SK-N-SH treated with all-trans-retinoic acid at 6 μM for 48 hours (cell line): ENCODE data around the gene FDX1.
"Not testable (repeated sequence)": the region's sequence is repeated elsewhere in the genome, so short reads cannot be mapped to it uniquely, and the experiment has no call there.

Experiments used
- ATAC-seq: fragments of 200-7000 bp; cut with Tn5 transposase; 3 replicates; pipeline ENCODE4 v1.9.1; 2020; ENCODE audit warnings: mild to moderate bottlenecking, moderate library complexity
- ARNTL ChIP-seq: fragments of 450-650 bp; formaldehyde crosslinking; IDR thresholded peaks from 2 replicates; pipeline ENCODE4 v1.5.0; 2020; ENCODE audit warnings: low read depth, mild to moderate bottlenecking, moderate library complexity, borderline replicate concordance
- BACH2 ChIP-seq: fragments of 250-450 bp; sonication (Bioruptor Pico); IDR thresholded peaks from 2 replicates; pipeline ENCODE4 v1.9.0; 2021; ENCODE audit warnings: mild to moderate bottlenecking, borderline replicate concordance
- CSDC2 ChIP-seq: fragments of 250-450 bp; sonication (Bioruptor Pico); IDR thresholded peaks from 2 replicates; pipeline ENCODE4 v1.5.0; 2020; ENCODE audit warnings: mild to moderate bottlenecking, moderate library complexity
- CSRNP3 ChIP-seq: fragments of 250-450 bp; sonication (Bioruptor Pico); IDR thresholded peaks from 2 replicates; pipeline ENCODE4 v1.5.1; 2021; ENCODE audit warnings: mild to moderate bottlenecking, moderate library complexity
- ESRRG ChIP-seq: fragments of 250-450 bp; sonication (Bioruptor Pico); IDR thresholded peaks from 2 replicates; pipeline ENCODE4 v1.6.1; 2021; ENCODE audit warnings: mild to moderate bottlenecking
- GLIS3 ChIP-seq: fragments of 250-450 bp; sonication (Bioruptor Pico); IDR thresholded peaks from 2 replicates; pipeline ENCODE4 v1.5.0; 2020; ENCODE audit warnings: mild to moderate bottlenecking, moderate library complexity
- ISL1 ChIP-seq: fragments of 250-450 bp; sonication (Bioruptor Pico); IDR thresholded peaks from 2 replicates; pipeline ENCODE4 v2.1.2; 2022; ENCODE audit warnings: mild to moderate bottlenecking, moderate library complexity
- OSR1 ChIP-seq: fragments of 250-450 bp; sonication (Bioruptor Pico); IDR thresholded peaks from 2 replicates; pipeline ENCODE4 v1.8.0; 2022; ENCODE audit warnings: moderate library complexity, mild to moderate bottlenecking, inconsistent platforms
- PATZ1 ChIP-seq: fragments of 250-450 bp; sonication (Bioruptor Pico); IDR thresholded peaks from 2 replicates; pipeline ENCODE4 v1.8.0; 2020; ENCODE audit warnings: mild to moderate bottlenecking, moderate library complexity, borderline replicate concordance
- PPARA ChIP-seq: fragments of 250-450 bp; sonication (Bioruptor Pico); IDR thresholded peaks from 2 replicates; pipeline ENCODE4 v1.5.0; 2020; ENCODE audit warnings: mild to moderate bottlenecking, borderline replicate concordance
- SNAI2 ChIP-seq: fragments of 250-450 bp; sonication (Bioruptor Pico); IDR thresholded peaks from 2 replicates; pipeline ENCODE4 v1.5.0; 2020; ENCODE audit warnings: mild to moderate bottlenecking, moderate library complexity
- TCF4 ChIP-seq: fragments of 250-450 bp; sonication (Bioruptor Pico); IDR thresholded peaks from 2 replicates; pipeline ENCODE4 v1.8.0; 2021; ENCODE audit warnings: mild to moderate bottlenecking, moderate library complexity, borderline replicate concordance
- TOX ChIP-seq: fragments of 250-450 bp; sonication (Bioruptor Pico); IDR thresholded peaks from 2 replicates; pipeline ENCODE4 v1.8.0; 2021; ENCODE audit warnings: mild to moderate bottlenecking, moderate library complexity, borderline replicate concordance
- ZC3H10 ChIP-seq: fragments of 250-450 bp; sonication (Bioruptor Pico); IDR thresholded peaks from 2 replicates; pipeline ENCODE4 v1.5.1; 2021; ENCODE audit warnings: mild to moderate bottlenecking, moderate library complexity
- ZFP30 ChIP-seq: fragments of 450-650 bp; formaldehyde crosslinking; IDR thresholded peaks from 2 replicates; pipeline ENCODE4 v1.5.0; 2022; ENCODE audit warnings: mild to moderate bottlenecking, moderate library complexity
- ZNF70 ChIP-seq: fragments of 450-650 bp; formaldehyde crosslinking; IDR thresholded peaks from 2 replicates; pipeline ENCODE4 v1.5.0; 2020; ENCODE audit warnings: mild to moderate bottlenecking, moderate library complexity
- ZNF8 ChIP-seq: fragments of 450-650 bp; formaldehyde crosslinking; IDR thresholded peaks from 2 replicates; pipeline ENCODE4 v1.5.0; 2020; ENCODE audit warnings: mild to moderate bottlenecking, moderate library complexity
- TF ChIP-seq, protein P1 (sequence below): fragments of 250-450 bp; sonication (Bioruptor Pico); IDR thresholded peaks from 2 replicates; pipeline ENCODE4 v1.5.1; 2020; ENCODE audit warnings: low read depth, mild to moderate bottlenecking, moderate library complexity
- TF ChIP-seq, protein P2 (sequence below): fragments of 250-450 bp; sonication (Bioruptor Pico); IDR thresholded peaks from 2 replicates; pipeline ENCODE4 v1.8.0; 2021; ENCODE audit warnings: low read depth, mild to moderate bottlenecking, moderate library complexity, borderline replicate concordance
- TF ChIP-seq, protein P3 (sequence below): fragments of 250-450 bp; sonication (Bioruptor Pico); IDR thresholded peaks from 2 replicates; pipeline ENCODE4 v1.5.0; 2020; ENCODE audit warnings: mild to moderate bottlenecking, moderate library complexity

The FDX1 gene

DNA sequence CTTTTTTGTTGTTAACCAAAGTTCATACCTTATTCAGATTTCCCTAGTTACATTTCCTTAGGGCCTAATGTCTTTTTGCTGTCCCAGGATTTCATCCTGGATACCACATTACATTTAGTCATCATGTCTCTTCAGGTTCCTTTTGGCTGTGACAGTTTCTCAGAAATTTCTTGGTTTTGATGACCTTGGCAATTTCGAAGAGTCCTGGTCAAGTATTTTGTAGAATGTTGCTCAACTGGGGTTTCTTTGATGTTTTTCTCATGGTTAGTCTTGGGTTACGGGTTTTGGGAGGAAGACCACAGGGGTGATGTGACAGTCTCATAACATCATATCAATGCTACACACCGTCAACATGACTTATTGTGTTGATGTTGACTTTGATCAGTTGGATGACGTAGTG, 39.8 kb upstream of the FDX1 start:
- no peak for TF ChIP-seq ARNTL
- no peak for ATAC-seq

DNA sequence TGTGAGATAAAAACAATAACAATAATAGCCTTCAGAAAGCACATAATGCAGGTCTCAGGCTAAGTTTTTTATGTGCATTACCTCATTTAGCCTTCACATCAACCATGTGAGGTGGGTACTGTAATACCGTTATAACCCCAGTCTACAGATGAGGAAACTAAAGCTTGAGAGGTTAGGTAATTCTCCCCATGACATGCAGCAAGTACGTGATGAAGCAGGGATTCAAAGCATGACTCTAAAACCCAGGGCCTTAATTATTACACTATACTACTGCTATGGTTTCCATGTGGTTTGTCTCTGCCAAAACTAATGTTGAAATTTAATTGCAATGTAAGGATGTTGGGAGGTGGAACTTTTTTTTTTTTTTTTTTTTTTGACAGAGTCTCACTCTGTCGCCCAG, 37.7 kb upstream of the FDX1 start:
- no peak for ATAC-seq
- TF ChIP-seq TOX (CRISPR knock-in tag), result no peak
- TF ChIP-seq, protein P1, sequence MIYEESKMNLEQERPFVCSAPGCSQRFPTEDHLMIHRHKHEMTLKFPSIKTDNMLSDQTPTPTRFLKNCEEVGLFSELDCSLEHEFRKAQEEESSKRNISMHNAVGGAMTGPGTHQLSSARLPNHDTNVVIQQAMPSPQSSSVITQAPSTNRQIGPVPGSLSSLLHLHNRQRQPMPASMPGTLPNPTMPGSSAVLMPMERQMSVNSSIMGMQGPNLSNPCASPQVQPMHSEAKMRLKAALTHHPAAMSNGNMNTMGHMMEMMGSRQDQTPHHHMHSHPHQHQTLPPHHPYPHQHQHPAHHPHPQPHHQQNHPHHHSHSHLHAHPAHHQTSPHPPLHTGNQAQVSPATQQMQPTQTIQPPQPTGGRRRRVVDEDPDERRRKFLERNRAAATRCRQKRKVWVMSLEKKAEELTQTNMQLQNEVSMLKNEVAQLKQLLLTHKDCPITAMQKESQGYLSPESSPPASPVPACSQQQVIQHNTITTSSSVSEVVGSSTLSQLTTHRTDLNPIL (CRISPR knock-in tag), result no peak
- TF ChIP-seq ARNTL, result no peak
- no peak for TF ChIP-seq ZC3H10
- TF ChIP-seq, protein P2, sequence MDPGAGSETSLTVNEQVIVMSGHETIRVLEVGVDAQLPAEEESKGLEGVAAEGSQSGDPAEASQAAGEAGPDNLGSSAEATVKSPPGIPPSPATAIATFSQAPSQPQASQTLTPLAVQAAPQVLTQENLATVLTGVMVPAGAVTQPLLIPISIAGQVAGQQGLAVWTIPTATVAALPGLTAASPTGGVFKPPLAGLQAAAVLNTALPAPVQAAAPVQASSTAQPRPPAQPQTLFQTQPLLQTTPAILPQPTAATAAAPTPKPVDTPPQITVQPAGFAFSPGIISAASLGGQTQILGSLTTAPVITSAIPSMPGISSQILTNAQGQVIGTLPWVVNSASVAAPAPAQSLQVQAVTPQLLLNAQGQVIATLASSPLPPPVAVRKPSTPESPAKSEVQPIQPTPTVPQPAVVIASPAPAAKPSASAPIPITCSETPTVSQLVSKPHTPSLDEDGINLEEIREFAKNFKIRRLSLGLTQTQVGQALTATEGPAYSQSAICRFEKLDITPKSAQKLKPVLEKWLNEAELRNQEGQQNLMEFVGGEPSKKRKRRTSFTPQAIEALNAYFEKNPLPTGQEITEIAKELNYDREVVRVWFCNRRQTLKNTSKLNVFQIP (CRISPR knock-in tag), result no peak
- no peak for TF ChIP-seq PATZ1 (CRISPR knock-in tag)
- no peak for TF ChIP-seq OSR1
- no peak for TF ChIP-seq ZNF8 (CRISPR knock-in tag)
- TF ChIP-seq CSRNP3, result no peak
- no peak for TF ChIP-seq ZNF70 (CRISPR knock-in tag)
- no peak for TF ChIP-seq TCF4 (CRISPR knock-in tag)
- no peak for TF ChIP-seq SNAI2 (CRISPR knock-in tag)
- TF ChIP-seq GLIS3, result no peak
- no peak for TF ChIP-seq PPARA (CRISPR knock-in tag)
- no peak for TF ChIP-seq ZFP30 (CRISPR knock-in tag)
- TF ChIP-seq, protein P3, sequence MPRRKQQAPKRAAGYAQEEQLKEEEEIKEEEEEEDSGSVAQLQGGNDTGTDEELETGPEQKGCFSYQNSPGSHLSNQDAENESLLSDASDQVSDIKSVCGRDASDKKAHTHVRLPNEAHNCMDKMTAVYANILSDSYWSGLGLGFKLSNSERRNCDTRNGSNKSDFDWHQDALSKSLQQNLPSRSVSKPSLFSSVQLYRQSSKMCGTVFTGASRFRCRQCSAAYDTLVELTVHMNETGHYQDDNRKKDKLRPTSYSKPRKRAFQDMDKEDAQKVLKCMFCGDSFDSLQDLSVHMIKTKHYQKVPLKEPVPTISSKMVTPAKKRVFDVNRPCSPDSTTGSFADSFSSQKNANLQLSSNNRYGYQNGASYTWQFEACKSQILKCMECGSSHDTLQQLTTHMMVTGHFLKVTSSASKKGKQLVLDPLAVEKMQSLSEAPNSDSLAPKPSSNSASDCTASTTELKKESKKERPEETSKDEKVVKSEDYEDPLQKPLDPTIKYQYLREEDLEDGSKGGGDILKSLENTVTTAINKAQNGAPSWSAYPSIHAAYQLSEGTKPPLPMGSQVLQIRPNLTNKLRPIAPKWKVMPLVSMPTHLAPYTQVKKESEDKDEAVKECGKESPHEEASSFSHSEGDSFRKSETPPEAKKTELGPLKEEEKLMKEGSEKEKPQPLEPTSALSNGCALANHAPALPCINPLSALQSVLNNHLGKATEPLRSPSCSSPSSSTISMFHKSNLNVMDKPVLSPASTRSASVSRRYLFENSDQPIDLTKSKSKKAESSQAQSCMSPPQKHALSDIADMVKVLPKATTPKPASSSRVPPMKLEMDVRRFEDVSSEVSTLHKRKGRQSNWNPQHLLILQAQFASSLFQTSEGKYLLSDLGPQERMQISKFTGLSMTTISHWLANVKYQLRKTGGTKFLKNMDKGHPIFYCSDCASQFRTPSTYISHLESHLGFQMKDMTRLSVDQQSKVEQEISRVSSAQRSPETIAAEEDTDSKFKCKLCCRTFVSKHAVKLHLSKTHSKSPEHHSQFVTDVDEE (CRISPR knock-in tag), result no peak
- TF ChIP-seq BACH2, result no peak
- TF ChIP-seq CSDC2 (CRISPR knock-in tag), result no peak
- TF ChIP-seq ISL1, result no peak
- TF ChIP-seq ESRRG (CRISPR knock-in tag), result no peak

GRCh38 chr11:110397668-110398286, 32.0 kb upstream of the FDX1 start:
- ATAC-seq, result not testable (repeated sequence)

DNA sequence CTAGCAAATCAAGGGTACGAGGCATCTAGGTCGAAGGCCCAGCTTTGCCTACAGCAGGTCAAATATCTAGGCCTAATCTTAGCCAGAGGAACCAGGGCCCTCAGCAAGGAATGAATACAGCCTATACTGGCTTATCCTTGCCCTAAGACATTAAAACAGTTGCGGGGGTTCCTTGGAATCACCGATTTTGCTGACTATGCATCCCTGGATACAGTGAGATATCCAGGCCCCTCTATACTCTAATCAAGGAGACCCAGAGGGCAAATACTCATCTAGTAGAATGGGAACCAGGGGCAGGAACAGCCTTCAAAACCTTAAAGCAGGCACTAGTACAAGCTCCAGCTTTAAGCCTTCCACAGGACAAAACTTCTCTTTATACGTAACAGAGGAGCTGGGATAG, 26.2 kb upstream of the FDX1 start:
- ATAC-seq, result not testable (repeated sequence)

DNA sequence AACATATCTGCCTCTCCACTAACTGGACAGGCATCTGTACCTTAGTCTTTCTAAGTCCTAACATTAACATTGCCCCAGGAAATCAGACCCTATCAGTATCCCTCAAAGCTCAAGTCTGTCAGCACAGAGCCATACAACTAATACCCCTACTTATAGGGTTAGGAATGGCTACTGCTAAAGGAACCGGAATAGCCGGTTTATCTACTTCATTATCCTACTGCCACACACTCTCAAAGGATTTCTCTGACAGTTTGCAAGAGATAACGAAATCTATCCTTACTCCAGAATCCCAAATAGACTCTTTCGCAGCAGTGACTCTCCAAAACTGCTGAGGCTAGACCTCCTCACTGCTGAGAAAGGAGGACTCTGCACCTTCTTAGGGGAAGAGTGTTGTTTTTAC, 24.1 kb upstream of the FDX1 start:
- not testable (repeated sequence) for ATAC-seq
